OCI-LY7 (cell line): ENCODE data around the gene SPCS1. TPM values are rescaled to one million over a fixed set of nuclear protein-coding genes. Genes with fewer than 3 reads are reported as not detected.

ENCODE experiments used
- BruUV-seq: library from RNA; stranded (reverse); fragments of 400-500 nt; replicated peaks from 2 replicates; lab custom pipeline; 2021; lab: Mats Ljungman, UMichigan
- CTCF ChIA-PET: fragments of 300-600 bp; sonication (Branson Sonifier 250); formaldehyde crosslinking; loops from one replicate; lab custom pipeline; 2022; ENCODE audit warnings: antibody characterized with exemption; ENCODE audit not compliant: unreplicated experiment; lab: Charles Lee
- POLR2A ChIA-PET: fragments of 300-600 bp; sonication (Branson Sonifier 250); formaldehyde crosslinking; loops from one replicate; lab custom pipeline; 2022; ENCODE audit warnings: antibody characterized with exemption; lab: Charles Lee
- DNase-seq: peaks from one replicate; pipeline ENCODE4 v3.0.0-alpha.2; 2015; ENCODE audit warnings: low spot score
- H2AFZ ChIP-seq: fragments of 200-600 bp; sonication (generic), shearing (Covaris generic); 2 replicates; pipeline ENCODE4 v1.6.1; 2014; ENCODE audit warnings: mild to moderate bottlenecking, antibody characterized with exemption, low read length, moderate library complexity
- H3K27ac ChIP-seq: fragments of 200-600 bp; sonication (generic); 2 replicates; pipeline ENCODE4 v1.5.1; 2014; ENCODE audit warnings: mixed run types, low read depth, mild to moderate bottlenecking, moderate library complexity, low read length, inconsistent platforms; ENCODE audit not compliant: poor library complexity, severe bottlenecking
- H3K36me3 ChIP-seq: fragments of 200-600 bp; sonication (generic); 2 replicates; pipeline ENCODE4 v1.6.1; 2014; ENCODE audit warnings: mild to moderate bottlenecking, antibody characterized with exemption, low read length, moderate library complexity, mixed read lengths; ENCODE audit not compliant: insufficient read depth
- H3K4me1 ChIP-seq: fragments of 200-600 bp; sonication (generic); 2 replicates; pipeline ENCODE4 v1.5.1; 2014; ENCODE audit warnings: mild to moderate bottlenecking, low read length; ENCODE audit not compliant: insufficient read depth, poor library complexity, severe bottlenecking
- H3K4me2 ChIP-seq: fragments of 200-600 bp; sonication (generic); 2 replicates; pipeline ENCODE4 v1.6.1; 2014; ENCODE audit warnings: mild to moderate bottlenecking, low read length
- H3K4me3 ChIP-seq: fragments of 200-600 bp; sonication (generic); 2 replicates; pipeline ENCODE4 v1.5.1; 2014; ENCODE audit warnings: mild to moderate bottlenecking, low read depth, low read length; ENCODE audit not compliant: poor library complexity, severe bottlenecking
- H3K79me2 ChIP-seq: fragments of 200-600 bp; sonication (generic); 2 replicates; pipeline ENCODE4 v1.6.1; 2016; ENCODE audit warnings: low read depth, mild to moderate bottlenecking, low read length, moderate library complexity, mixed read lengths; ENCODE audit not compliant: insufficient read depth
- H3K9me2 ChIP-seq: fragments of 200-600 bp; sonication (generic); 2 replicates; pipeline ENCODE4 v1.6.1; 2016; ENCODE audit warnings: mild to moderate bottlenecking, low read length, mixed read lengths; ENCODE audit not compliant: insufficient read depth
- H3K9me3 ChIP-seq: fragments of 200-600 bp; sonication (generic); 2 replicates; pipeline ENCODE4 v1.6.1; 2014; ENCODE audit warnings: mild to moderate bottlenecking, mixed run types, low read length, mixed read lengths
- H4K20me1 ChIP-seq: fragments of 200-600 bp; sonication (generic); 2 replicates; pipeline ENCODE4 v1.6.1; 2014; ENCODE audit warnings: mild to moderate bottlenecking, antibody characterized with exemption, low read length, moderate library complexity, mixed read lengths; ENCODE audit not compliant: insufficient read depth
- EZH2phosphoT487 ChIP-seq: fragments of 200-600 bp; sonication (generic); IDR thresholded peaks from 2 replicates; pipeline ENCODE4 v1.6.1; 2018; ENCODE audit warnings: low read depth, borderline replicate concordance, mild to moderate bottlenecking, mixed run types, antibody characterized with exemption, low read length, moderate library complexity, mixed read lengths
- intact Hi-C: fragments of 100-400 bp; cut with micrococcal nuclease; formaldehyde crosslinking; loops from one replicate; pipeline ENCODE4 v1.10.0; 2022; ENCODE audit not compliant: unreplicated experiment
- small RNA-seq: library from RNA; depleted of rRNA; stranded (forward); fragments of <200 nt; gene quantifications from one replicate; pipeline ENCODE3, GENCODE V24; 2014
- total RNA-seq, 2 experiments: library from RNA; depleted of rRNA in 1 of 2; stranded (reverse); fragments of >200 nt in 1 of 2; shearing (Covaris generic) in 1 of 2; gene quantifications; 2 replicates each; pipeline ENCODE4 v1.2.3, GENCODE V29; 2014 to 2022
- TF ChIP-seq, protein P1 (sequence below): fragments of 200-600 bp; sonication (generic); conservative IDR thresholded peaks from 2 replicates; pipeline ENCODE4 v1.5.1; 2014; ENCODE audit warnings: mild to moderate bottlenecking, antibody characterized with exemption, low read length, moderate library complexity, mixed read lengths

SPCS1 gene
- total RNA-seq, 2 experiments from 2014 or later = 58.1 to 81.6 TPM

DNA sequence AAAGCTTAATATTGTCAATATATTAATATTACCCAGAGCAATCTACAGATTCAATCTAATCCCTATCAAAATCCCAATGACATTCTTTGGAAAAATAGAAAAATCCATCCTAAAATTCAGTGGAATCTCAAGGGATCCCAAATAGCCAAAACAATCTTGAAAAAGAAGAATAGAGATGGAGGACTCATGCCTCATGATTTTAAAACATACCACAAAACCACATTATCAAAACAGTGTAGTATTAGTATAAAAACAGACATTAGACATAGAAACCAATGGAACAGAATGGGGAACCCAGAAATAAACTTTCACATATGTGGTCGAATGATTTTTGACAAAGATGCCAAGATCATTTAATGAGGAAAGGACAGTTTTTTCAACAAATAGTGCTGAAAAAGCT, 50.2 kb downstream of the SPCS1 start:
- no peaks in the 10 kb centered on the region for H3K79me2 ChIP-seq
- intact Hi-C loops = no loop called here
- no peaks in the 10 kb centered on the region for H3K9me2 ChIP-seq
- BruUV-seq = no TSS peak
- no peak overlapping the region for H3K27ac ChIP-seq
- H3K4me3 ChIP-seq = no peak overlapping the region
- ChIA-PET POLR2A (interaction anchor here (1.0 kb wide), 1 partner anchor 141 kb away, joined by 4 read pairs; no protein-coding TSS in a partner anchor), CTCF (no interaction called here)
- no peak for DNase-seq
- peaks cover 74% of the 10 kb centered on the region for H3K36me3 ChIP-seq
- no peaks in the 10 kb centered on the region for H3K4me1 ChIP-seq
- no peak overlapping the region for H3K4me2 ChIP-seq
- H4K20me1 ChIP-seq = no peaks in the 10 kb centered on the region
- H2AFZ ChIP-seq = no peak overlapping the region
- TF ChIP-seq, protein P1, sequence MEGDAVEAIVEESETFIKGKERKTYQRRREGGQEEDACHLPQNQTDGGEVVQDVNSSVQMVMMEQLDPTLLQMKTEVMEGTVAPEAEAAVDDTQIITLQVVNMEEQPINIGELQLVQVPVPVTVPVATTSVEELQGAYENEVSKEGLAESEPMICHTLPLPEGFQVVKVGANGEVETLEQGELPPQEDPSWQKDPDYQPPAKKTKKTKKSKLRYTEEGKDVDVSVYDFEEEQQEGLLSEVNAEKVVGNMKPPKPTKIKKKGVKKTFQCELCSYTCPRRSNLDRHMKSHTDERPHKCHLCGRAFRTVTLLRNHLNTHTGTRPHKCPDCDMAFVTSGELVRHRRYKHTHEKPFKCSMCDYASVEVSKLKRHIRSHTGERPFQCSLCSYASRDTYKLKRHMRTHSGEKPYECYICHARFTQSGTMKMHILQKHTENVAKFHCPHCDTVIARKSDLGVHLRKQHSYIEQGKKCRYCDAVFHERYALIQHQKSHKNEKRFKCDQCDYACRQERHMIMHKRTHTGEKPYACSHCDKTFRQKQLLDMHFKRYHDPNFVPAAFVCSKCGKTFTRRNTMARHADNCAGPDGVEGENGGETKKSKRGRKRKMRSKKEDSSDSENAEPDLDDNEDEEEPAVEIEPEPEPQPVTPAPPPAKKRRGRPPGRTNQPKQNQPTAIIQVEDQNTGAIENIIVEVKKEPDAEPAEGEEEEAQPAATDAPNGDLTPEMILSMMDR = no peak
- TF ChIP-seq EZH2phosphoT487 = no peak
- H3K9me3 ChIP-seq = no peaks in the 10 kb centered on the region

Small RNA genes within 50 kb of the gene (small RNA-seq; reads per million reads assigned to genes)
- gene AC006254.2 = not detected
- gene RF00569 = 6,306 reads per million, percentile 100 among the genes with 10 or more reads in this experiment
- not detected for gene RF01183
- gene SNORD19 = 0.78 reads per million, percentile 34 among the genes with 10 or more reads in this experiment
- not detected for gene SNORD19B
- gene SNORD69 = 1,163 reads per million, percentile 100 among the genes with 10 or more reads in this experiment

Other genes starting within 250 kb of the SPCS1 start
- gene STAB1, start 210.8 kb upstream of the SPCS1 start, total RNA-seq (2014; rRNA removed; shearing (Covaris generic)) = not detected in 2 replicates
- gene STAB1, start 210.8 kb upstream of the SPCS1 start, total RNA-seq (2022) = not detected in 2 replicates
- gene NT5DC2, start 172.2 kb upstream of the SPCS1 start, total RNA-seq (2014; rRNA removed; shearing (Covaris generic)) = 132 and 144 TPM in 2 replicates
- gene NT5DC2, start 172.2 kb upstream of the SPCS1 start, total RNA-seq (2022) = 110 and 118 TPM in 2 replicates
- 12.0 and 18.4 TPM in 2 replicates for gene UQCC5, start 169.5 kb upstream of the SPCS1 start, total RNA-seq (2014; rRNA removed; shearing (Covaris generic))
- gene UQCC5, start 169.5 kb upstream of the SPCS1 start, total RNA-seq (2022) = 22.4 and 25.6 TPM in 2 replicates
- gene PBRM1, start 20.2 kb upstream of the SPCS1 start, total RNA-seq (2014; rRNA removed; shearing (Covaris generic)) = 67.2 and 75.7 TPM in 2 replicates
- gene PBRM1, start 20.2 kb upstream of the SPCS1 start, total RNA-seq (2022) = 90.8 and 91.1 TPM in 2 replicates
- gene GNL3, start 20.1 kb upstream of the SPCS1 start, total RNA-seq (2014; rRNA removed; shearing (Covaris generic)) = 220 and 232 TPM in 2 replicates
- 147 and 182 TPM in 2 replicates for gene GNL3, start 20.1 kb upstream of the SPCS1 start, total RNA-seq (2022)
- gene GLT8D1, start 315 bp upstream of the SPCS1 start, total RNA-seq (2014; rRNA removed; shearing (Covaris generic)) = 35.6 and 39.6 TPM in 2 replicates
- 34.0 and 37.7 TPM in 2 replicates for gene GLT8D1, start 315 bp upstream of the SPCS1 start, total RNA-seq (2022)
- gene NEK4, start 64.8 kb downstream of the SPCS1 start, total RNA-seq (2014; rRNA removed; shearing (Covaris generic)) = 27.6 and 38.6 TPM in 2 replicates
- 27.5 and 29.6 TPM in 2 replicates for gene NEK4, start 64.8 kb downstream of the SPCS1 start, total RNA-seq (2022)
- not detected in 2 replicates for gene ITIH1, start 71.5 kb downstream of the SPCS1 start, total RNA-seq (2014; rRNA removed; shearing (Covaris generic))
- gene ITIH1, start 71.5 kb downstream of the SPCS1 start, total RNA-seq (2022) = not detected in 2 replicates
- gene ITIH3, start 88.7 kb downstream of the SPCS1 start, total RNA-seq (2014; rRNA removed; shearing (Covaris generic)) = not detected in 2 replicates
- gene ITIH3, start 88.7 kb downstream of the SPCS1 start, total RNA-seq (2022) = not detected in 2 replicates
- 2.1 and 13.3 TPM in 2 replicates for gene ITIH4, start 124.6 kb downstream of the SPCS1 start, total RNA-seq (2014; rRNA removed; shearing (Covaris generic))
- gene ITIH4, start 124.6 kb downstream of the SPCS1 start, total RNA-seq (2022) = 2.2 and 4.6 TPM in 2 replicates
- gene MUSTN1, start 128.9 kb downstream of the SPCS1 start, total RNA-seq (2014; rRNA removed; shearing (Covaris generic)) = 0.28 and 2.7 TPM in 2 replicates
- gene MUSTN1, start 128.9 kb downstream of the SPCS1 start, total RNA-seq (2022) = 1.7 and 2.8 TPM in 2 replicates
- 8.1 and 18.1 TPM in 2 replicates for gene STIMATE, start 191.4 kb downstream of the SPCS1 start, total RNA-seq (2014; rRNA removed; shearing (Covaris generic))
- 19.0 and 24.6 TPM in 2 replicates for gene STIMATE, start 191.4 kb downstream of the SPCS1 start, total RNA-seq (2022)